GM11168 (cell line): ENCODE results near the gene SHISAL2B.
"Not testable (repeated sequence)": the region's sequence is repeated elsewhere in the genome, so short reads cannot be mapped to it uniquely, and the experiment has no call there.

Source experiments
- in situ Hi-C: fragments of 300-500 bp; cut with MboI; formaldehyde crosslinking; loops from one replicate; pipeline ENCODE4 v1.12.0; 2022; ENCODE audit warnings: low sequenced_read_pairs; ENCODE audit not compliant: unreplicated experiment

Gene SHISAL2B

GRCh38 chr5:64690417-64691151 lies at the start of gene SHISAL2B:
Gene SHISAL2B, plus strand, starts transcription at chr5:64690503. Its CDS starts 121 bp downstream, at chr5:64690624.
- in situ Hi-C loops: no loop called here

DNA sequence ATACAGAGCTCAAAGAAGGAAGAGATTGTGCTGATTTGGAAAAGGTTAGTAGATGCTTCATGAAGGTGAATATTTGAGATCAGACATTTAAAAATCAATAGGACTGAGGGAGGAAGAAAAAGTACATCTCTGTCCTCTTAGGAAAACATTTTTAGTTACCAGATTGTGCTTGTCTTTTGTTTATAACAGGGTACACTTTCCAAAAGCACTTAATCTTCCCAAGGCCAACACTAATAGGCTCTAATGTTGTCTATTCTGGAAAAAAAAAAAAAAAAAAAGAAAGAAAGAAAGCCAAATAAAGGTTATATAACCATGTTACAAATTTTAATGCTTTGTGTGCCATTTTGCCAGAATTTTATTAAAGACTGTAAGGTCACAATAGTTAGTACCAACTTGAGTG lies 45.5 kb upstream of the SHISAL2B start:
- in situ Hi-C loops: loop anchor here (25.0 kb wide), 1 partner anchor 842 kb away; the partner anchor contains the start of gene ADAMTS6

- in situ Hi-C loops: loop anchor here (25.0 kb wide), 1 partner anchor 841 kb away; the partner anchor contains the start of gene ADAMTS6
Observed at GRCh38 chr5:64646169-64646568, 44.1 kb upstream of the SHISAL2B start.

GRCh38 chr5:64649512-64649911 lies 40.8 kb upstream of the SHISAL2B start:
- in situ Hi-C loops: loop anchor here (25.0 kb wide), 1 partner anchor 838 kb away; the partner anchor contains the start of gene ADAMTS6

- in situ Hi-C loops: no loop called here
Observed at GRCh38 chr5:64653766-64654560, 36.3 kb upstream of the SHISAL2B start.

GRCh38 chr5:64654561-64654938 lies 35.8 kb upstream of the SHISAL2B start:
- in situ Hi-C loops: no loop called here

DNA sequence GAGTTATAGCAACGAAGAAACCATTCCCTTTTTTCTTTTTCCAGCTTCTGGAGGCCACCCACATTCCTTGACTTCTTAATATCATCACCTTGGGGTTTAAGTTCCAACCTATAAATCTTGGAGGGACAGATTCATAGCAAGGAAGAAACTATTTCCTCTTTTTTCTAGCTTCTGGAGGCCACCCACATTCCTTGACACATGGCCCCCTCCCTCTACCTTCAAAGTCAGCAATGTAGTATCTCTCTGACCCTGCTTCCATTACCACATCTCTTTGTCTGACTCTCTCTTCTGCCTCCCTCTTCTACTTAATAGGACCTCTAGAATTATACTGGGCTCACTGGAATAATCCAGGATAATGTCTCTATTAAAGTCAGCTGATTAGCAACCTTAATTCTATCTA lies 34.7 kb upstream of the SHISAL2B start:
- in situ Hi-C loops: no loop called here

DNA sequence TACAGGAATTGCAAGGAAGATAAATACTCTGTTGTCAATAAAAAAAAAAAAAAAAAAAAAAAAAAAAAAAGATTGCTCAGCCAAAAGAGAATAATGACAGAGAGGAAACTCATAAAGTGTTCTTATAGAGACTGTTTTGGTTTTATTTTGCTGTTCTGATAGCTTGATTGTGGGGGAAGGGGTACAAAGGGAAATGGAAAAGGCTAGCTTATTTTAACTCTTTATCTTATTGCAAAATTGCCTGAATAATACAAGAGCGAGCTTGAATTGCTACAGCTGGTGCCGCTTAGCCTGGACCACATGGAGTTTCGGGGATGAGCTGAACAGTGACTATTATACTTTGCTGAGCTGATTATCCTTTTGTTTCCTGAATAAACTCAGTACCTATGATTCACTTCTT lies 31.0 kb upstream of the SHISAL2B start:
- in situ Hi-C loops: no loop called here

DNA sequence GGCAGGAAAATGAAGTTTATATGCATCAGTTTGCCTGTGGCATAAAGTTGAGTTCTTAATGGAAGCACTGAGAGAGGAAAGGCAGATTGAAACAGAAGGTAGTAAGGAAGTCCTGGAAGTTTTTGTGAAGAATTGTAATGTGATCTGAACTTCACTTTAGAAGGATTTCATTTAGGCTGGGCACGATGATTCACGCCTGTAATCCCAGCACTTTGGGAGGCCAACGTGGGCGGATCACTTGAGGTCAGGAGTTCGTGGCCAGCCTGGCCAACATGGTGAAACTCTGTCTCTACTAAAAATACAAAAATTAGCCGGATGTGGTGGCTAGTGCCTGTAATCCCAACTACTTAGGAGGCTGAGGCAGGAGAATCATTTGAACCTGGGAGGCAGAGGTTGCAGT lies 27.1 kb upstream of the SHISAL2B start:
- in situ Hi-C loops: not testable (repeated sequence)

DNA sequence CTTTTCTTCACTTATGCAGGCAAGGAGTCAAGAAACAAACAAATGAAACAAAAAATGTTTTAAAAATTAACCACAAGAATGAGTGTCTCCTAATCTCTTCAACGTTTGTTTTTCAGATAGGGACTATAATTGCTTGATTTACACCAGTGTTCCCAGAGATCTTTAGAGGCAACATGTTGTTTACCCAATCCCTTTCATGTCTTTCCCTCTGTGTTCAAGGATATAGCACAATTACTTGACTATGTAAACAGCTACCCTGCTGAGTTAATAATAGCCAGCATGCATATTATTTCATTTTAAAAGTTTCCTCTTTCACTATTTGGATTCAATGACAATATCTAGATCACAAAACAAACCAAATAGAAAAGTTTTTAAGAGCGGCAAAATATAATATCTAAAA lies 25.1 kb upstream of the SHISAL2B start:
- in situ Hi-C loops: no loop called here

GRCh38 chr5:64666078-64666477 lies 24.2 kb upstream of the SHISAL2B start:
- in situ Hi-C loops: no loop called here

DNA sequence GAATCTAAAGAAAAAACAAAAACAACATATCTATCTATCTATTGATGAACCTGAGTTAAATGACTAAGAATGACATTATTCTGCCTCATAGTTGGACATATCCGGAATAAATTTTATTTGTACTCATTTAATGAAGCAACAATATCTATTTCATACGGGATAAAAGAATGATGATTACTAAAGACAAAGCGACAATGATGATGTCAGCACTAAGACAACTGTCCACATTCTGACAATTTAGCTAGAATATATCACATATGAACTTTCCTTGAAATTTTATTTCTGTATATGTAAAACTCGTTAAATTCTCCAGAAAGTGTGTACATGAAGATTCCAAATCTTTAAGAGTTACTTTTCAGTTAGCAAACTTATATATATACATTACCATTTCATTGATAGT lies 23.2 kb upstream of the SHISAL2B start:
- in situ Hi-C loops: no loop called here

DNA sequence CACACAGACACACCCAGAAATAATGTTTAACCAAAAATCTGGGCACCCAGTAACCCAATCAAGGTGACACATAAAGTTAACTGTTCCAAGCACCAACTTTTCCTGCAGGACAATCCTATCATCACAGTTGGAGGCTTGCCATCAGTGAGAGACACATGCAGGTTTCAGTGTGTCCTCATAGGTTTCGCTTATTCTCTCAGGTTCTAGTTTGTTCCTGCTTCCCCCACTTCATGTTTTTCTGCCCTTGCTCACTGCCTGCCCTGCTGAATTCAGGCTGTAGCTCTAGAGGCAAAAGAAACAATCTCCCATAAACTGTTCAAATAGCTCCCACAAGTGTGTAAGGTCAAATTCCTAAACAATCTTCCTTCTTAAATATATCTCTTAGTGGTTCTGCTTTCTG lies 20.0 kb upstream of the SHISAL2B start:
- in situ Hi-C loops: no loop called here

GRCh38 chr5:64671678-64672077 lies 18.6 kb upstream of the SHISAL2B start:
- in situ Hi-C loops: no loop called here

DNA sequence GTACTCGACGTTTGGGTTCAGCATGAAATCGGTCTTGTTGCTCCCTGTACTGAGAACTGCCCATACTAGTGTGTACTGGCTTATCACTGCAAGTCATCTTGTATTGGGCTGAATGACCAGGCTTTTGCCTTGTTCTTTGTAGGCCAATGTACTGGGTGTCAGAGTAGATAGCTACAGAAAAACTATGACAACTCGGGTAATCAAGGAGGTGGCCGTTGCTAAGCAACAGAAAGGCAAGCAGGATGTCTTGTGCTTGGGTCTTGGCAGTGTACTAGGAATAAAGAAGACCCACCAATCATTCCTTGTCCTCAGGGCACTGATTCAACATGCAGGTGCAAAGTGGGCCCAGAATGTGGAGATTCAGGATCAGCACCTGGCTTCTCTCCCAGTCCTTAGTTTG lies 11.9 kb upstream of the SHISAL2B start:
- in situ Hi-C loops: no loop called here

GRCh38 chr5:64680289-64680688 lies 10.0 kb upstream of the SHISAL2B start:
- in situ Hi-C loops: no loop called here

DNA sequence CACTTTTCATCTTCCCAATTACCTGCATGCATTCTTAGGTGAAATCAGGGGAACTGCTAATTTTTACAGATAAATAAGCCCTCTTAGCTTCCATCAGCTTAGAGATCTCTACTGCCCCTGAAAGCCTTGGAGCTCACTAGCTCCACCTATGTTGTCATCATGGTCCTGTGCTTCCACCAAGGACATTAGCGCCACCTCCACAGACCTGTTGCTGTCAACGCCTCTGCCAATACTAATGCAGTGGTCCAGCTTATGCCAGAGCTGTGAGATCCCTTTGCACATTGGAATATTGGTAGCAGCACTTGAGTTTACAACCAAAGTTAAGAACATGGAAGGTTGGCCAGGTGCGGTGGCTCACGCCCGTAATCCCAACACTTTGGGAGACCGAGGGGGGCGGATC lies 7.7 kb upstream of the SHISAL2B start:
- in situ Hi-C loops: no loop called here

- in situ Hi-C loops: no loop called here
Observed at GRCh38 chr5:64685866-64686265, 4.4 kb upstream of the SHISAL2B start.

DNA sequence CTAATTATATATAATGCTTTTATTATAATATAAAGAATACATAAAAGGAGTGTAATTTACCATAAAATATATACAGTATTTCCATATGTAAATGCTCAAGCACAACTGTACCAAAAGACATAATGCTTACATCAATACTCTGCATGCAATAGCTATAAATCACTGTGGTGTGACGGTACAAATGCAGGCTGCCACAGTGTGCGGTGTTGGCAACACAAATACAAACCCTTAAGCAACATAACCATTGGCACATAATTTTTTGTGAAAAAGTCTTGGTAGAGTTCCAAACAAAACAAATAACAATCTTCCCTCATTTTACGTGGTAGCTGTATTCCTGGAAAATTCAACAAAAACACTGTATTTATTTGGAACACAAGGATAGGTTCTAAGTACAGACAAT lies 1.9 kb upstream of the SHISAL2B start:
- in situ Hi-C loops: no loop called here

GRCh38 chr5:64688965-64689364 lies 1.3 kb upstream of the SHISAL2B start:
- in situ Hi-C loops: no loop called here

DNA sequence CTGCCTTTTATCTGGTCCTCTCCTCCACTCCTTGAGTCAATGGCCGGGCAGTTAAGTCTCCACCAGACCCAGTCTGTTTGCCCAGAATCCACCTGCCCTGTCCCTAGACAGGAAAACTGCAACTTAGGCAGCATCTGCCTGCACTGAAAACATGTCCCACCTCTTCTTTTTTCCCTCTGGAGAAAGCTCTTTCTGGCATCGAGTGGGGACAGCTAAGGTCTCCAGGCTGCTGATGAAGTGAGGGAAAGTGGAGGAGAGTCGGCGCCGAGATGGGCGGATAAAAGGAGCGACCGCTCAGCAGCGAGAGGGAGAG lies 243 bp upstream of the SHISAL2B start:
- in situ Hi-C loops: no loop called here

DNA sequence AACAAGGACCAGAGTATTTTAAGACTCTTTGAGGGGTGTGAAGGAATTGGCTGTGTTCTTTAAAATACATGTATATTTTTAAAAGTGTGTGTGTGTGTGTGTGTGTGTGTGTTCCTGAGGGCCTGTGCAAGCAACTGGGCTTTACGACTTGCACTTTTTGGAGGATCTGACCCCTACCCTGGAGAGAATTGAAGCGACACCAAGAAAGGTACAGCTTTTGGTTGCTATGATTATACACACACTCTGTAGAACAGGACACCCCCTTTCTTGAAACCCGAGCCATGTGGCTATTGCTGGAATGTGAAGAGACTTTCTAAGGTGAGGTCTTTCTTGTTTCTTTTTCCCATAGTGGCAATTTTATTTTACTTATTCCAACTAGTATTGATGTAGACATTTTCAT lies 988 bp downstream of the SHISAL2B start:
- in situ Hi-C loops: no loop called here
